ENCODE results near the gene FAM163B. TPM values are rescaled to one million over a fixed set of nuclear protein-coding genes. Genes with fewer than 3 reads are reported as not detected.
A peak's percentile ranks its signal among the peaks of the same experiment; 100 is the strongest.

The FAM163B gene
- total and polyA plus RNA-seq, 2 donors (not counting 1 experiment from before 2014, with no cell fraction given) = not detected

DNA sequence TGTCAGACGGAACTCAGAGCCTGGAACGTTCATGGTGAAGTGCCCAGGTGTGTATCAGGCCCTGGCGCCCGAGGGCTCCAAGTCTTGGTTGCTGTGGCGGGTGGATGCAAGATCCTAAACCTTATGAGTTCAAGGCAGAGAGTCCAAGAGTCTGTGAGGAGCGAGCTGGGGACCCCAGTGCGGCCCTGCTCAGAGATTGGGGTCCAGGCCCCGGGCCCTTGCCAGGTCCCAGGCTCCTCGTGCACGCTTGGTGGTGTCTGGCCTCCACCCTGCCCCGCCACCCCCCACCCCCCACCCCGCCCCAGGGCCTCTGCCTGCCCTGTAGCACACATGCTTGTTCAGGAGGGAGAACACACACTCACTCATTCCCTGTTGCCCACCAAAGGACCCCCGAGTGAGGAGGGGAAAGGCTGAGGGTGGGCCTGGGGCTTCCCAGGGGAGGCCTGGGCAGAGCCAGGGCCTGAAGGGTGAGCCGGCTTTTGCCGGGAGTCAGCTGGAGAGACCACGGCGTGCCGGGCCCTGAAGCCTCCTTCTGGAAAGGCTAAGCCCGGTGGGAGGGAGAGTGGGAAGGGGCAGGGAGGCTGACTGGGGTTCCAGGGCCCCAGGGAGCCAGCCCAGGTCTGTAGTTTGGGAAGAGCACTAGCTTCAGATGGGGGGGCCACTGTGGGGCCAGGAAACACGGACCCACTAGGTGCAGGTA, 37.1 kb downstream of the FAM163B start:
- Histone ChIP-seq H3K4me1 (ENCODE audit: control insufficient read depth in 2 of 2, insufficient read depth in 2 of 2, low read length in 2 of 2) (peaks cover 5 to 7% of the 10 kb centered on the region in 2 donors), H4K20me1 (ENCODE audit: control insufficient read depth, insufficient read depth, low read length, poor library complexity, severe bottlenecking) (no peaks in the 10 kb centered on the region), H3K9me3 (ENCODE audit: control extremely low read depth in 1 of 3, control insufficient read depth in 2 of 3, insufficient read depth in 1 of 3, low read length in 2 of 3) (no peaks in the 10 kb centered on the region), H3K4me3 (ENCODE audit: control extremely low read depth in 1 of 5, extremely low read depth in 1 of 5, insufficient read depth in 1 of 5, low read depth in 2 of 5, low read length in 4 of 5) (no peak overlapping the region), H3K79me2 (ENCODE audit: control insufficient read depth, insufficient read depth, low read length) (no peaks in the 10 kb centered on the region), H3K36me3 (replicated peaks in 1 of 2; ENCODE audit: control extremely low read depth in 1 of 2, control insufficient read depth in 1 of 2, extremely low read depth in 1 of 2, insufficient read depth in 2 of 2, low read length in 1 of 2) (no peaks in the 10 kb centered on the region), H3K27me3 (replicated peaks in 1 of 4; ENCODE audit: control extremely low read depth in 1 of 4, control insufficient read depth in 3 of 4, insufficient read depth in 4 of 4, low read length in 3 of 4) (peaks cover 0 to 23% (median 2%) of the 10 kb centered on the region in 4 experiments), H3K9ac (ENCODE audit: low read length) (no peak overlapping the region), H2AFZ (ENCODE audit: insufficient read depth, low read depth, low read length, poor library complexity, severe bottlenecking) (no peak overlapping the region), H3K4me2 (replicated peaks; ENCODE audit: low read depth, low read length, poor library complexity, severe bottlenecking) (no peak overlapping the region), H3K27ac (ENCODE audit: low read length in 2 of 2) (no peak overlapping the region)
- H3K4me1 Mint-ChIP-seq = peaks cover 4% of the 10 kb centered on the region
- intact Hi-C loops (cut with micrococcal nuclease) = no loop called here
- H3K27me3 Mint-ChIP-seq = peaks cover 30% of the 10 kb centered on the region
- POLR2A ChIA-PET = no interaction called here
- ATAC-seq (ENCODE audit: low read depth) (no peak), DNase-seq (no peak)
- 90% methylated on average over 11 of the region's 20 CpGs for WGBS (ENCODE audit: insufficient coverage)
- peak overlapping the region; percentile 15 for H3K27ac Mint-ChIP-seq
- TF ChIP-seq, protein P1, sequence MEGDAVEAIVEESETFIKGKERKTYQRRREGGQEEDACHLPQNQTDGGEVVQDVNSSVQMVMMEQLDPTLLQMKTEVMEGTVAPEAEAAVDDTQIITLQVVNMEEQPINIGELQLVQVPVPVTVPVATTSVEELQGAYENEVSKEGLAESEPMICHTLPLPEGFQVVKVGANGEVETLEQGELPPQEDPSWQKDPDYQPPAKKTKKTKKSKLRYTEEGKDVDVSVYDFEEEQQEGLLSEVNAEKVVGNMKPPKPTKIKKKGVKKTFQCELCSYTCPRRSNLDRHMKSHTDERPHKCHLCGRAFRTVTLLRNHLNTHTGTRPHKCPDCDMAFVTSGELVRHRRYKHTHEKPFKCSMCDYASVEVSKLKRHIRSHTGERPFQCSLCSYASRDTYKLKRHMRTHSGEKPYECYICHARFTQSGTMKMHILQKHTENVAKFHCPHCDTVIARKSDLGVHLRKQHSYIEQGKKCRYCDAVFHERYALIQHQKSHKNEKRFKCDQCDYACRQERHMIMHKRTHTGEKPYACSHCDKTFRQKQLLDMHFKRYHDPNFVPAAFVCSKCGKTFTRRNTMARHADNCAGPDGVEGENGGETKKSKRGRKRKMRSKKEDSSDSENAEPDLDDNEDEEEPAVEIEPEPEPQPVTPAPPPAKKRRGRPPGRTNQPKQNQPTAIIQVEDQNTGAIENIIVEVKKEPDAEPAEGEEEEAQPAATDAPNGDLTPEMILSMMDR (IDR thresholded peaks at IDR 0.05) = no peak
- TF ChIP-seq EZH2 (IDR thresholded peaks at IDR 0.05; ENCODE audit: borderline replicate concordance, insufficient read depth, low read depth, low read length, poor library complexity, severe bottlenecking) = no peak
- H3K4me3 Mint-ChIP-seq = no peak overlapping the region
- no peaks in the 10 kb centered on the region for H3K9me3 Mint-ChIP-seq (ENCODE audit: insufficient read depth)
- CTCF ChIA-PET = no interaction called here

DNA sequence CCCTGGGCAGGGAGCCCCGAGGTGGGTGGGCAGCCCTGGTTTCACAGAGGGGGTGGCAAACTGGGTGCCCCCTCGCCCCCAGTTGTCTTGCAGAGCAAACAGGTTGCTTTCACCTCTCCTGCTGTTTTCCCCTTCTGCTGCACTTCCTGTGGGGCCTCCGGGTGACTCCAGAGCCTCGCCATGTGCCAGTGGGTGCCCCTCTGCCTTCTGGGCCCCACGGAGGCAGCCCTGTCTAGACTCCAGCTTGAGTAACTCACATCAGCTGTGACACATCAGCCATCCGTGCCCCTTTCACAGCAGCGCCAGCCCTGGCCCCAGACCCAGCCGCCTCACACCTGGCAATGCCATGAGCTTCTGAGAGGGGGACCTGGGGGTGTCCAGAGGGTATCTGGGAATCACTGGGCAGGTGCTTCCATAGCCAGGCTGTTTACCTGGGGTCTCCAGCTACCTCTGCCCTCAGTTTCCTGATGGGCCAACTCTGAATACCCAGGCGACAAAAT, 37.7 kb downstream of the FAM163B start:
- intact Hi-C loops (cut with micrococcal nuclease) = no loop called here
- Histone ChIP-seq H3K9me3 (ENCODE audit: control extremely low read depth in 1 of 3, control insufficient read depth in 2 of 3, insufficient read depth in 1 of 3, low read length in 2 of 3) (no peaks in the 10 kb centered on the region), H3K4me2 (replicated peaks; ENCODE audit: low read depth, low read length, poor library complexity, severe bottlenecking) (no peak overlapping the region), H3K27ac (ENCODE audit: low read length in 2 of 2) (no peak overlapping the region), H3K4me3 (ENCODE audit: control extremely low read depth in 1 of 5, extremely low read depth in 1 of 5, insufficient read depth in 1 of 5, low read depth in 2 of 5, low read length in 4 of 5) (no peak overlapping the region), H3K79me2 (ENCODE audit: control insufficient read depth, insufficient read depth, low read length) (no peaks in the 10 kb centered on the region), H3K36me3 (replicated peaks in 1 of 2; ENCODE audit: control extremely low read depth in 1 of 2, control insufficient read depth in 1 of 2, extremely low read depth in 1 of 2, insufficient read depth in 2 of 2, low read length in 1 of 2) (no peaks in the 10 kb centered on the region), H3K4me1 (ENCODE audit: control insufficient read depth in 2 of 2, insufficient read depth in 2 of 2, low read length in 2 of 2) (peaks cover 0 to 1% of the 10 kb centered on the region in 2 donors), H3K9ac (ENCODE audit: low read length) (no peak overlapping the region), H2AFZ (ENCODE audit: insufficient read depth, low read depth, low read length, poor library complexity, severe bottlenecking) (no peak overlapping the region), H3K27me3 (replicated peaks in 1 of 4; ENCODE audit: control extremely low read depth in 1 of 4, control insufficient read depth in 3 of 4, insufficient read depth in 4 of 4, low read length in 3 of 4) (peaks cover 0 to 18% (median 0%) of the 10 kb centered on the region in 4 experiments), H4K20me1 (ENCODE audit: control insufficient read depth, insufficient read depth, low read length, poor library complexity, severe bottlenecking) (no peaks in the 10 kb centered on the region)
- DNase-seq = no peak
- H3K4me1 Mint-ChIP-seq = no peaks in the 10 kb centered on the region
- ChIA-PET POLR2A (no interaction called here), CTCF (no interaction called here)
- H3K4me3 Mint-ChIP-seq = no peak overlapping the region
- H3K9me3 Mint-ChIP-seq (ENCODE audit: insufficient read depth) = no peaks in the 10 kb centered on the region
- ATAC-seq (ENCODE audit: low read depth) = no peak
- 42% methylated on average over 9 of the region's 9 CpGs for WGBS (ENCODE audit: insufficient coverage)
- TF ChIP-seq EZH2 (IDR thresholded peaks at IDR 0.05; ENCODE audit: borderline replicate concordance, insufficient read depth, low read depth, low read length, poor library complexity, severe bottlenecking) = no peak
- TF ChIP-seq, protein P1 (IDR thresholded peaks at IDR 0.05) = no peak
- H3K27ac Mint-ChIP-seq = no peak overlapping the region
- peaks cover 24% of the 10 kb centered on the region for H3K27me3 Mint-ChIP-seq
